Panc1 (cell line): Measurements from ENCODE around the gene TBC1D23. TPM values are rescaled to one million over a fixed set of nuclear protein-coding genes. Genes with fewer than 3 reads are reported as not detected.

ENCODE experiments used
- ATAC-seq: fragments of 200-7000 bp; cut with Tn5 transposase; 2 replicates; pipeline ENCODE4 v1.9.1; 2020; ENCODE audit warnings: mild to moderate bottlenecking, moderate library complexity
- BruUV-seq: library from RNA; stranded (reverse); fragments of 400-500 nt; replicated peaks from 2 replicates; lab custom pipeline; 2021; lab: Mats Ljungman, UMichigan
- CTCF ChIA-PET: fragments of 300-600 bp; sonication (Branson Sonifier 250); formaldehyde crosslinking; loops from one replicate; lab custom pipeline; 2022; ENCODE audit warnings: antibody characterized with exemption; lab: Charles Lee
- POLR2A ChIA-PET: fragments of 300-600 bp; sonication (Branson Sonifier 250); formaldehyde crosslinking; loops from one replicate; lab custom pipeline; 2022; ENCODE audit warnings: antibody characterized with exemption; lab: Charles Lee
- DNase-seq: peaks from one replicate; pipeline ENCODE4 v3.0.0-alpha.2; 2010; ENCODE audit warnings: low read depth, low spot score
- H3K27ac ChIP-seq: 2 replicates; pipeline ENCODE4 v1.5.1; 2011; ENCODE audit warnings: mild to moderate bottlenecking, low read length, inconsistent platforms
- H3K27me3 ChIP-seq: fragments of 200-500 bp; sonication (Bioruptor generic); 2 replicates; pipeline ENCODE4 v1.6.0; 2014; ENCODE audit warnings: low read length, inconsistent platforms; ENCODE audit not compliant: control insufficient read depth, insufficient read depth
- H3K36me3 ChIP-seq: fragments of 200-500 bp; sonication (Bioruptor generic); 2 replicates; pipeline ENCODE4 v1.5.1; 2014; ENCODE audit warnings: inconsistent platforms, mild to moderate bottlenecking, low read length, moderate library complexity; ENCODE audit not compliant: control insufficient read depth, insufficient read depth
- H3K4me1 ChIP-seq: 2 replicates; pipeline ENCODE4 v1.5.1; 2011; ENCODE audit warnings: inconsistent platforms, mild to moderate bottlenecking, low read length, moderate library complexity; ENCODE audit not compliant: control insufficient read depth, insufficient read depth
- H3K4me3 ChIP-seq, 2 experiments: 2 replicates each; pipeline ENCODE4 v1.5.1; 2011 to 2012; ENCODE audit warnings: low read depth in 2 of 2, low read length in 2 of 2, mild to moderate bottlenecking in 2 of 2, inconsistent platforms in 1 of 2, moderate library complexity in 1 of 2
- H3K9me3 ChIP-seq: fragments of 200-500 bp; sonication (Bioruptor generic); 2 replicates; pipeline ENCODE4 v1.5.1; 2014; ENCODE audit warnings: low read depth, mild to moderate bottlenecking, inconsistent platforms, low read length, moderate library complexity; ENCODE audit not compliant: control insufficient read depth, insufficient read depth
- CTCF ChIP-seq: fragments of 450-650 bp; IDR thresholded peaks from 2 replicates; pipeline ENCODE4 v1.5.1; 2017; ENCODE audit warnings: mild to moderate bottlenecking
- POLR2AphosphoS5 ChIP-seq: IDR thresholded peaks from 2 replicates; pipeline ENCODE4 v1.6.1; 2012; ENCODE audit warnings: mild to moderate bottlenecking, low read depth, low read length, moderate library complexity
- REST ChIP-seq, 2 experiments: IDR thresholded peaks; 2 replicates each; pipeline ENCODE4 v1.6.1; 2011 to 2012; ENCODE audit warnings: low read depth in 2 of 2, control low read depth in 1 of 2, low read length in 1 of 2, mild to moderate bottlenecking in 1 of 2, moderate library complexity in 1 of 2; ENCODE audit not compliant: insufficient read depth in 1 of 2
- SIN3A ChIP-seq: IDR thresholded peaks from 2 replicates; pipeline ENCODE4 v1.6.1; 2012; ENCODE audit warnings: low read depth, mild to moderate bottlenecking, low read length, moderate library complexity, borderline replicate concordance; ENCODE audit not compliant: insufficient read depth
- TCF7L2 ChIP-seq: IDR thresholded peaks from 2 replicates; pipeline ENCODE4 v1.6.1; 2011; ENCODE audit warnings: mild to moderate bottlenecking, low read depth, low read length, inconsistent platforms
- in situ Hi-C: cut with HindIII; loops from 2 replicates; pipeline ENCODE4 v1.10.0; 2016; ENCODE audit warnings: low sequenced_read_pairs, low pct_unique_long_range_greater_than_20kb
- intact Hi-C: fragments of 100-400 bp; cut with micrococcal nuclease; formaldehyde crosslinking; loops from one replicate; pipeline ENCODE4 v1.10.0; 2022; ENCODE audit not compliant: unreplicated experiment
- total RNA-seq: library from RNA; stranded (reverse); gene quantifications from one replicate; pipeline ENCODE4 v1.2.1, GENCODE V29; 2021; ENCODE audit not compliant: unreplicated experiment

The TBC1D23 gene
- total RNA-seq, 1 experiment from 2014 or later = 39.4 TPM

- ATAC-seq = no peak
These were observed 13.8 kb upstream of the TBC1D23 start for GRCh38 chr3:100246999-100247398.

GRCh38 chr3:100252001-100252400 is 8.8 kb upstream of the TBC1D23 start:
- TF ChIP-seq CTCF = no peak
- TF ChIP-seq TCF7L2 = no peak
- TF ChIP-seq POLR2AphosphoS5 = no peak
- no peak for TF ChIP-seq SIN3A
- no peak for TF ChIP-seq REST (IDR thresholded peaks at IDR 0.05; ENCODE audit: insufficient read depth in 1 of 2, low read depth in 2 of 2, low read length in 1 of 2)
- Histone ChIP-seq H3K27me3 (no peaks in the 10 kb centered on the region), H3K27ac (no peak overlapping the region), H3K36me3 (no peaks in the 10 kb centered on the region), H3K9me3 (no peaks in the 10 kb centered on the region), H3K4me1 (no peaks in the 10 kb centered on the region), H3K4me3 (no peak overlapping the region)
- POLR2A ChIA-PET = no interaction called here
- in situ Hi-C loops (no loop called here), intact Hi-C loops (no loop called here)
- DNase-seq = no peak
- CTCF ChIA-PET = no interaction called here
- no peak for ATAC-seq
- BruUV-seq = no TSS peak

More at GRCh38 chr3:100246999-100247398, 13.8 kb upstream of the TBC1D23 start:
- Histone ChIP-seq H3K27ac (no peak overlapping the region), H3K4me3 (no peak overlapping the region), H3K36me3 (no peaks in the 10 kb centered on the region), H3K4me1 (no peaks in the 10 kb centered on the region), H3K27me3 (no peaks in the 10 kb centered on the region), H3K9me3 (no peaks in the 10 kb centered on the region)
- BruUV-seq = no TSS peak
- ChIA-PET CTCF (no interaction called here), POLR2A (no interaction called here)
- DNase-seq = no peak
- TF ChIP-seq REST (IDR thresholded peaks at IDR 0.05; ENCODE audit: insufficient read depth in 1 of 2, low read depth in 2 of 2, low read length in 1 of 2) (no peak), TCF7L2 (no peak), POLR2AphosphoS5 (no peak), SIN3A (no peak), CTCF (no peak)
- in situ Hi-C loops = no loop called here
- intact Hi-C loops = no loop called here
